GOT3 (cell line): ENCODE data around the gene EEF2K.

Experiments
- DNase-seq: peaks from one replicate; lab custom pipeline; 2025; ENCODE audit warnings: mixed read lengths; lab: John Stamatoyannopoulos, UW

The EEF2K gene

GRCh38 chr16:22317625-22318024 is 111.5 kb downstream of the EEF2K start:
- DNase-seq = no peak

GRCh38 chr16:22318690-22319358 is 112.7 kb downstream of the EEF2K start:
- no peak for DNase-seq

- DNase-seq = no peak
Observed at GRCh38 chr16:22320572-22321339, 114.7 kb downstream of the EEF2K start.

- no peak for DNase-seq
Observed at GRCh38 chr16:22321340-22322001, 115.4 kb downstream of the EEF2K start.

GRCh38 chr16:22322021-22322471 is 116.0 kb downstream of the EEF2K start:
- no peak for DNase-seq

- no peak for DNase-seq
Observed at GRCh38 chr16:22322741-22323140, 116.7 kb downstream of the EEF2K start.

GRCh38 chr16:22323173-22323958 is 117.3 kb downstream of the EEF2K start:
- no peak for DNase-seq

GRCh38 chr16:22323959-22324786 is 118.1 kb downstream of the EEF2K start:
- no peak for DNase-seq

GRCh38 chr16:22324787-22325597 is 118.9 kb downstream of the EEF2K start:
- no peak for DNase-seq

GRCh38 chr16:22325598-22326368 is 119.7 kb downstream of the EEF2K start:
- no peak for DNase-seq

- DNase-seq = no peak
Observed at GRCh38 chr16:22326369-22326652, 120.2 kb downstream of the EEF2K start.

- no peak for DNase-seq
Observed at GRCh38 chr16:22326771-22327445, 120.8 kb downstream of the EEF2K start.

GRCh38 chr16:22327446-22327775 is 121.3 kb downstream of the EEF2K start:
- no peak for DNase-seq

GRCh38 chr16:22328081-22328725 is 122.1 kb downstream of the EEF2K start:
- no peak for DNase-seq

- no peak for DNase-seq
Observed at GRCh38 chr16:22329199-22329695, 123.2 kb downstream of the EEF2K start.

- DNase-seq = no peak
Observed at GRCh38 chr16:22330326-22330725, 124.2 kb downstream of the EEF2K start.

- DNase-seq = no peak
Observed at GRCh38 chr16:22333457-22333994, 127.4 kb downstream of the EEF2K start.

GRCh38 chr16:22335668-22336246 is 129.7 kb downstream of the EEF2K start:
- no peak for DNase-seq
